Neuronal stem cell (in vitro differentiated cells): ENCODE results near the gene PPP1R27.
A peak's percentile ranks its signal among the peaks of the same experiment; 100 is the strongest.

Source experiments
- DNase-seq: peaks from one replicate; pipeline ENCODE4 v3.0.0-alpha.2; 2013; ENCODE audit warnings: low spot score
- H2AFZ ChIP-seq: one replicate; pipeline ENCODE4 v1.6.1; 2013; ENCODE audit warnings: mild to moderate bottlenecking, low read length, inconsistent platforms
- H2AK5ac ChIP-seq: 2 replicates; pipeline ENCODE4 v1.6.1; 2013; ENCODE audit warnings: low read depth, mild to moderate bottlenecking, inconsistent platforms, low read length, moderate library complexity, mixed read lengths
- H2BK120ac ChIP-seq: 2 replicates; pipeline ENCODE4 v1.6.1; 2013; ENCODE audit warnings: low read depth, mild to moderate bottlenecking, inconsistent platforms, low read length, moderate library complexity, mixed read lengths
- H2BK12ac ChIP-seq: one replicate; pipeline ENCODE4 v1.6.1; 2013; ENCODE audit warnings: low read length, inconsistent platforms
- H2BK15ac ChIP-seq: 2 replicates; pipeline ENCODE4 v1.6.1; 2013; ENCODE audit warnings: mild to moderate bottlenecking, low read length, inconsistent platforms, mixed read lengths
- H2BK5ac ChIP-seq: one replicate; pipeline ENCODE4 v1.6.1; 2013; ENCODE audit warnings: inconsistent platforms, mild to moderate bottlenecking, low read length, moderate library complexity
- H3K14ac ChIP-seq: one replicate; pipeline ENCODE4 v1.6.1; 2013; ENCODE audit warnings: low read length, inconsistent platforms
- H3K18ac ChIP-seq: 2 replicates; pipeline ENCODE4 v1.6.1; 2013; ENCODE audit warnings: low read length, inconsistent platforms
- H3K23ac ChIP-seq: 2 replicates; pipeline ENCODE4 v1.6.1; 2013; ENCODE audit warnings: low read depth, mild to moderate bottlenecking, mixed read lengths, low read length, inconsistent platforms; ENCODE audit not compliant: poor library complexity
- H3K27ac ChIP-seq: replicated peaks from 3 replicates; pipeline ENCODE4 v1.5.1; 2013; ENCODE audit warnings: low read length, inconsistent platforms
- H3K27me3 ChIP-seq, 3 experiments: 2 replicates each; pipeline ENCODE4 v1.6.1; 2013; ENCODE audit warnings: low read length in 3 of 3, mild to moderate bottlenecking in 2 of 3, inconsistent platforms in 1 of 3, low read depth in 1 of 3, mixed read lengths in 1 of 3, moderate library complexity in 1 of 3; ENCODE audit not compliant: control insufficient read depth in 3 of 3, insufficient read depth in 3 of 3
- H3K36me3 ChIP-seq, 2 donors: replicated peaks in 1 of 2; 2 replicates each; pipeline ENCODE4 v1.6.1; 2013; ENCODE audit warnings: low read length in 2 of 2; ENCODE audit not compliant: control insufficient read depth in 2 of 2, insufficient read depth in 2 of 2
- H3K4ac ChIP-seq: 2 replicates; pipeline ENCODE4 v1.6.1; 2013; ENCODE audit warnings: inconsistent platforms, mild to moderate bottlenecking, low read length, moderate library complexity
- H3K4me1 ChIP-seq, 2 donors: 1 replicate in 1 of 2; 2 replicates in 1 of 2; pipeline ENCODE4 v1.6.1; 2013; ENCODE audit warnings: low read length in 2 of 2, low read depth in 1 of 2; ENCODE audit not compliant: control insufficient read depth in 2 of 2, insufficient read depth in 1 of 2
- H3K4me2 ChIP-seq: one replicate; pipeline ENCODE4 v1.6.1; 2013; ENCODE audit warnings: mild to moderate bottlenecking, low read length, inconsistent platforms; ENCODE audit not compliant: insufficient read depth, poor library complexity, severe bottlenecking
- H3K4me3 ChIP-seq, 2 donors: 2 replicates each; pipeline ENCODE4 v1.5.1; 2013; ENCODE audit warnings: low read length in 2 of 2, mild to moderate bottlenecking in 2 of 2, inconsistent platforms in 1 of 2, moderate library complexity in 1 of 2
- H3K79me1 ChIP-seq: one replicate; pipeline ENCODE4 v1.6.1; 2013; ENCODE audit warnings: low read depth, mild to moderate bottlenecking, inconsistent platforms, low read length, moderate library complexity
- H3K9ac ChIP-seq: one replicate; pipeline ENCODE4 v1.6.1; 2013; ENCODE audit warnings: mild to moderate bottlenecking, low read depth, low read length, inconsistent platforms; ENCODE audit not compliant: poor library complexity
- H3K9me3 ChIP-seq, 2 donors: replicated peaks in 1 of 2; 2 replicates each; pipeline versions ENCODE3 to v1.6.1; 2013; ENCODE audit warnings: low read length in 2 of 2, mild to moderate bottlenecking in 2 of 2, inconsistent platforms in 1 of 2, low read depth in 1 of 2, mixed read lengths in 1 of 2, moderate library complexity in 1 of 2; ENCODE audit not compliant: control insufficient read depth in 2 of 2, insufficient read depth in 1 of 2
- H4K8ac ChIP-seq: one replicate; pipeline ENCODE4 v1.6.1; 2013; ENCODE audit warnings: low read depth, mild to moderate bottlenecking, inconsistent platforms, low read length, moderate library complexity
- H4K91ac ChIP-seq: one replicate; pipeline ENCODE4 v1.6.1; 2013; ENCODE audit warnings: low read length, low read depth, mild to moderate bottlenecking, inconsistent platforms; ENCODE audit not compliant: poor library complexity
- WGBS, 2 donors: extraction: QIAGEN DNeasy Blood & Tissue Kit; methylation state at CpG; one replicate each; pipeline ENCODE4 v1.1.7; 2013; ENCODE audit warnings: missing lambda C conversion rate in 2 of 2, mixed read lengths in 1 of 2; ENCODE audit not compliant: insufficient read length in 2 of 2, insufficient replicate concordance in 1 of 2; ENCODE audit errors: extremely low coverage in 2 of 2; 5-methylcytosine and 5-hydroxymethylcytosine counted together

PPP1R27 gene

DNA sequence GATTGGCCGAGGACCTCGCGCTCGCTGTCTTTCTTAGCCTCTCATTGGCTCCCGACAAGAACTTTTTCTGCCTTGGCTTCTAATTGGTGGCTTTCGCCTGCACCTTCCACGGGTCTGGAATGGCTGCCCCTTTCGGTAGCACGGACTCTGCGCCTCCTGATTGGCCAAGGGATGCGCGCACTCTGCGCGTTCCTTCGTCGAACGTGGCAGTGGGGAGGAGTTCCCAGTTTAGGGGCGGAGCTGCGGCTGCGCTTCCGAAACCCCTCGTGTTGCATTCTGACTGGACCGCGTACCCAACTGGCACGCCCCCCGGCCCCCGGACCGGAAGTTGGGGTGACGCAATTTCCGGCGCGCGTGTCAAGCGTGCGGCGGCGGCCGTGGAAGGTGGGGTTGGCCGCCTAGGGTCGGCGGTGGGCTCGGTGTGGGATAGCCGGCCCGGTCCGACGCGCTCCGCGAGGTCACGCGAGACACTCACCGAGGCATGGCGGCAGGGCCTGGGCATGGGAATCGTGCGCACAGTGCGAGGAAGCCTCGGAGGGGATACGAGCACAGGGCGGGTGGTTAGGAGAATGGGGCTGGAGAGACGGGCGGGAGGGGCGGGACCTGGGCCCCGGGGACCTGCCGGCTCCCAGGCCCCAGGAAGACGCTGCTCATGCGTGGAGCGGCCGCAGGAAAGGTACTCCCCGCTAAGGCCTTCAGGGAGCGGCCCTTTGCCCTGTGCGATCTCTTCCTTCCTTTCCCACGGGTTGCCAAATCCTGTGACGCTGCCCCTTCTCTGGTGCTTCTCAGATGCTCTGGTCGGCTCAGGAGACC, 26.1 kb upstream of the PPP1R27 start:
- Histone ChIP-seq H4K91ac (no peak overlapping the region), H3K4ac (no peak overlapping the region), H2AK5ac (peak overlapping the region; percentile 86), H2BK5ac (no peak overlapping the region), H3K23ac (peak overlapping the region; percentile 100), H2BK15ac (peak overlapping the region; percentile 70), H2BK120ac (no peak overlapping the region), H3K14ac (peak overlapping the region; percentile 99), H3K27ac (peak overlapping the region; percentile 69), H2BK12ac (peak overlapping the region; percentile 12), H2AFZ (peak overlapping the region; percentile 83), H3K36me3 (peaks cover 30 to 65% of the 10 kb centered on the region in 2 donors), H3K9me3 (no peaks in the 10 kb centered on the region), H3K4me1 (peaks cover 8 to 11% of the 10 kb centered on the region in 2 donors), H3K4me2 (peak overlapping the region; percentile 90), H3K9ac (peak overlapping the region; percentile 100), H3K79me1 (peaks cover 25% of the 10 kb centered on the region), H3K18ac (peak overlapping the region; percentile 96), H3K4me3 (peak overlapping the region; percentile 79 to 98), H3K27me3 (no peaks in the 10 kb centered on the region), H4K8ac (no peak overlapping the region)
- no CpG with 5 or more reads among the region's 74 CpGs for WGBS, 2 donors
- peak; percentile 100 for DNase-seq

DNA sequence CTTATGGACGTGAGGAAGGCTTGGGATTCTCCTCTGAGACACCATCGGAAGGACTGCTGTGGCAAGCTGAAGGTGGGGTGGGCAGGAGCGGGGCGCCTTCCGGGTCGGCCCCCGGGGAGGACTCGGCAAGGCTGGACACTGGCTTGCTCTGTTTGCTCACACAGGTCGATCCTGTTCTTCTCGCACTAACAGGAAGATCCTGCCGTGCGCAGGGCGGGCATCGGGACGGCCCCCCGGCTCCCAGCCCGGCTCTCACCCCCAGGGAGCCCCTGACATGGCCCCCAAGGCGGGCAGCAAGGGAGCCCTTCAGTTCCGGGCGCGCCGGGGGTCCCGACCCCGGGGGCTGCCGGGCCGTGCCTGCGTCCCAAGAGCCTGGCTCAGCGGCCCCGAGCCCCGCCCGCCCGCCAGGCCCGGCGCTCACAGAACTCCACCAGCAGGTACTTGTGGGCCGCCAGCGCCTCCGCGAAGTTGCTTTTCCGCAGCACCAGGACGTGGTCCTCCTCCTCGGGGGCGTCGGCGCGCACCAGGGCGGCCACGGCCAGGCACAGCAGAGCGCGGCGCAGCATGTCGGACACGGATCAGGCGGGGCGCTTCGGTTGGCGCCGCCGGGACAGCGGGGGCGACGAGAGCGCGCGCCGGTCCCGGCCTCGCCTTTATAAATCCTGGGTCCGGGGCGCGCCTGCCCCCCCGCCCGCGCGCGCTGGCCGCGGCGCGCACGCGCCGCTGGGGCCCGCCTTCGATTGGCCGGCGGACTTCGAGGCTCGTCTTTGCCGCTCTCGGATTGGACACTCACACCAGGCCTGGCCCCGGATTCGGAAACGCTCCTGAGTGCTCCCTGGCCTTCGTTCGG, 25.3 kb upstream of the PPP1R27 start, which contains the start of gene P4HB:
TSS of gene P4HB (minus strand) at position 630 of the 850 bp plus-strand sequence. CDS start at position 566, 64 bp downstream.
- H3K27ac ChIP-seq: peak within 1 kb of the TSS; percentile 73
- no peak for DNase-seq
- H3K9me3 ChIP-seq: no peaks in the 10 kb centered on the region
- no CpG with 5 or more reads among the region's 95 CpGs for WGBS, 2 donors
- H3K4me3 ChIP-seq: peak within 1 kb of the TSS; percentile 79 to 99
- H4K8ac ChIP-seq: no peak within 1 kb of the TSS
- H3K27me3 ChIP-seq: no peaks in the 10 kb centered on the region
- H2AK5ac ChIP-seq: peak within 1 kb of the TSS; percentile 86
- H3K23ac ChIP-seq: peak within 1 kb of the TSS; percentile 100
- H2BK12ac ChIP-seq: peak within 1 kb of the TSS; percentile 12
- peak within 1 kb of the TSS; percentile 99 for H3K18ac ChIP-seq
- H2BK120ac ChIP-seq: no peak within 1 kb of the TSS
- no peak within 1 kb of the TSS for H3K4ac ChIP-seq
- peak within 1 kb of the TSS; percentile 94 for H2AFZ ChIP-seq
- no peak within 1 kb of the TSS for H4K91ac ChIP-seq
- H3K79me1 ChIP-seq: peaks cover 19% of the 10 kb centered on the region
- peak within 1 kb of the TSS; percentile 96 for H2BK5ac ChIP-seq
- H3K36me3 ChIP-seq: peaks cover 27 to 65% of the 10 kb centered on the region in 2 donors
- H2BK15ac ChIP-seq: peak within 1 kb of the TSS; percentile 70
- peak within 1 kb of the TSS; percentile 92 for H3K4me2 ChIP-seq
- peak within 1 kb of the TSS; percentile 99 for H3K14ac ChIP-seq
- peak within 1 kb of the TSS; percentile 100 for H3K9ac ChIP-seq
- peaks cover 8 to 11% of the 10 kb centered on the region in 2 donors for H3K4me1 ChIP-seq

DNA sequence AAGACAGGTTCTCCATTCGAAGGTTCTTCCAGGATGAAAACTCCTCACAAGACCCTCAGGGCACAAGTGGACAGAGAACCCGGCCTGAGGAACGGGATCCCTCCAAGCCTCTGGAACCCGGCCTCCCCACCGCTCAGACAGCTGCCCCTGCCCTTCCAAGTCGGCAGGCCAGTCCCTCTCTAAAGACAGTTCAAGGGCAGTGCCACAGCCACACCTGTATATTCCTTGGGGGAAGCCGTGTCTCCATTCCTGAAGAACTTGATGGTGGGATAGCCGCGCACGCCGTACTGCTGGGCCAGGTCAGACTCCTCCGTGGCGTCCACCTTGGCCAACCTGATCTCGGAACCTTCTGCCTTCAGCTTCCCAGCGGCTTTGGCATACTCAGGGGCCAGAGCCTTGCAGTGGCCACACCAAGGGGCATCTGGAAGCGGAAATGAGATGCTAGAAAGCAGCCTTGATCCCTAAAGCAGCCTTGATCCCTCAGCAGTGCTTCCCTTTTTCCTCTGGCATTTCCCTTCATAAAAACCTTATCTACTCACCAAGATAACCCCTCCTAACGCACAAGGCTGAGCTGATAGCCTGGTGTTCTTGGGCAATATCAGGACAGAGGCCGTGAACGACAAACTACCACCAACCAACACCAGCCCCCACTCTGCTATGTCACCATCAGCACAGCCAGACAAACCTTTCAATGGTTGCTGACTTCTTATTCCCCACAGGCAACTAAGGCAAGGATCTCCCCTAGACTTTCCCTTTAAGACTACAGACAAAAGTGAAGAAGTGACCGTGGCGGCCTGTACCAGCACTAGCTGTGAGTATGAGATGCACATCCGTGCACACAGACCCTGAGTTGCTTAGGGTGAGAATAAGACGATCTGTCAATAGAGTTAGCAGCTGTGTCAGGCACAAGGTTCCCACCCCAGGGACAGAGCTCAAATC, 24.4 kb upstream of the PPP1R27 start:
- Histone ChIP-seq H3K27ac (no peak overlapping the region), H2AK5ac (no peak overlapping the region), H3K4me3 (peak overlapping the region; percentile 79 to 99), H3K36me3 (peaks cover 30 to 71% of the 10 kb centered on the region in 2 donors), H3K4ac (no peak overlapping the region), H3K79me1 (peaks cover 17% of the 10 kb centered on the region), H3K14ac (no peak overlapping the region), H2BK15ac (no peak overlapping the region), H3K4me1 (peaks cover 8 to 11% of the 10 kb centered on the region in 2 donors), H2BK12ac (no peak overlapping the region), H2AFZ (no peak overlapping the region), H3K9me3 (no peaks in the 10 kb centered on the region), H4K91ac (no peak overlapping the region), H3K18ac (no peak overlapping the region), H3K4me2 (peak overlapping the region; percentile 92), H2BK5ac (peak overlapping the region; percentile 96), H3K9ac (peak overlapping the region; percentile 100), H2BK120ac (no peak overlapping the region), H3K23ac (peak overlapping the region; percentile 21), H4K8ac (no peak overlapping the region), H3K27me3 (no peaks in the 10 kb centered on the region)
- DNase-seq: no peak
- no CpG with 5 or more reads among the region's 23 CpGs for WGBS, 2 donors
